K562 (cell line): ENCODE data around the gene DPAGT1. TPM values are rescaled to one million over a fixed set of nuclear protein-coding genes. Genes with fewer than 3 reads are reported as not detected.

Source experiments
- ATAC-seq: fragments of 200-7000 bp; cut with Tn5 transposase; 3 replicates; pipeline ENCODE4 v1.9.1; 2020; ENCODE audit warnings: moderate library complexity
- BruUV-seq: library from RNA; stranded (reverse); fragments of 400-500 nt; replicated peaks from 2 replicates; lab custom pipeline; 2021; lab: Mats Ljungman, UMichigan
- CTCF ChIA-PET: fragments of 300-600 bp; formaldehyde crosslinking; extraction: SDS; loops from one replicate; lab custom pipeline; 2021; ENCODE audit warnings: low intra/inter-chr PET ratio; lab: Yijun Ruan, JAX
- POLR2A ChIA-PET: fragments of 300-600, 350-650 bp; sonication (Branson Sonifier 250); formaldehyde crosslinking; extraction: SDS; loops from one replicate; lab custom pipeline; 2021; ENCODE audit warnings: antibody characterized with exemption, inconsistent platforms; lab: Yijun Ruan, JAX
- DNase-seq, 4 experiments: peaks; one replicate each; pipeline versions ENCODE4 v3.0.0 to v3.0.0-alpha.2; 2011 to 2018; ENCODE audit warnings: low spot score in 3 of 4, mixed read lengths in 3 of 4; ENCODE audit errors: extremely low read depth in 1 of 4
- FAIRE-seq: peaks from 2 replicates; lab custom pipeline; 2011; peaks lifted over from hg19 to GRCh38; lab: Jason Lieb, UNC
- H2AFZ ChIP-seq: 2 replicates; pipeline ENCODE4 v1.6.0; 2011; ENCODE audit warnings: low read depth, low read length, control low read depth, inconsistent platforms
- H3K27ac ChIP-seq: fragments of 200-600 bp; 3 replicates; pipeline ENCODE4 v1.8.0; 2011; ENCODE audit warnings: low read depth, mild to moderate bottlenecking, control low read depth, inconsistent platforms, low read length, moderate library complexity, mixed read lengths; ENCODE audit errors: extremely low read depth
- H3K27me3 ChIP-seq, 2 experiments: fragments of 300-600 bp in 1 of 2; 2 replicates in 1 of 2; 3 replicates in 1 of 2; pipeline versions ENCODE4 v1.6.0 to v1.8.0; 2011; ENCODE audit warnings: inconsistent platforms in 2 of 2, low read length in 2 of 2, mild to moderate bottlenecking in 1 of 2, mixed read lengths in 1 of 2, moderate library complexity in 1 of 2; ENCODE audit not compliant: control insufficient read depth in 2 of 2, insufficient read depth in 2 of 2
- H3K36me3 ChIP-seq: fragments of 300-600 bp; 3 replicates; pipeline ENCODE4 v1.8.0; 2011; ENCODE audit warnings: mild to moderate bottlenecking, low read length, inconsistent platforms; ENCODE audit not compliant: control insufficient read depth, insufficient read depth
- H3K4me1 ChIP-seq, 2 experiments: fragments of 200-600 bp in 1 of 2; replicated peaks in 1 of 2; 2 replicates in 1 of 2; 3 replicates in 1 of 2; pipeline versions ENCODE4 v1.5.1 to v1.8.0; 2011; ENCODE audit warnings: inconsistent platforms in 2 of 2, low read length in 2 of 2, mild to moderate bottlenecking in 1 of 2, mixed read lengths in 1 of 2, moderate library complexity in 1 of 2; ENCODE audit not compliant: control insufficient read depth in 2 of 2, insufficient read depth in 2 of 2
- H3K4me2 ChIP-seq: 2 replicates; pipeline ENCODE4 v1.6.1; 2011; ENCODE audit warnings: low read length, control low read depth, inconsistent platforms, mixed read lengths; ENCODE audit not compliant: insufficient read depth
- H3K4me3 ChIP-seq: fragments of 200-600 bp; sonication (generic), shearing (Covaris generic); 2 replicates; pipeline ENCODE4 v1.5.1; 2016; ENCODE audit warnings: control low read depth, inconsistent platforms
- H3K79me2 ChIP-seq: fragments of 200-600 bp; 3 replicates; pipeline ENCODE4 v1.8.0; 2011; ENCODE audit warnings: low read length, inconsistent platforms; ENCODE audit not compliant: control insufficient read depth, insufficient read depth
- H3K9ac ChIP-seq, 2 experiments: 2 replicates each; pipeline versions ENCODE4 v1.6.0 to v1.6.1; 2011; ENCODE audit warnings: low read depth in 2 of 2, low read length in 2 of 2, control low read depth in 1 of 2, inconsistent platforms in 1 of 2, mild to moderate bottlenecking in 1 of 2, mixed read lengths in 1 of 2; ENCODE audit not compliant: insufficient read depth in 1 of 2
- H3K9me1 ChIP-seq: one replicate; pipeline ENCODE4 v1.6.0; 2011; ENCODE audit warnings: inconsistent platforms, mild to moderate bottlenecking, low read length, moderate library complexity; ENCODE audit not compliant: control insufficient read depth, insufficient read depth
- H3K9me3 ChIP-seq: replicated peaks from 2 replicates; pipeline ENCODE4 v1.5.1; 2011; ENCODE audit warnings: low read depth, low read length, inconsistent platforms; ENCODE audit not compliant: control insufficient read depth, insufficient read depth
- H4K20me1 ChIP-seq: replicated peaks from 2 replicates; pipeline ENCODE4 v1.6.1; 2011; ENCODE audit warnings: low read length, inconsistent platforms, mixed read lengths; ENCODE audit not compliant: control insufficient read depth, insufficient read depth
- ZNF584 ChIP-seq: fragments of 200-800 bp; sonication (Bioruptor generic); IDR thresholded peaks from 2 replicates; pipeline ENCODE4 v1.6.1; 2016; ENCODE audit warnings: low read depth, mild to moderate bottlenecking, missing genetic modification characterization, missing compliant biosample characterization
- WGBS: fragments of 100-300 bp; shearing (Covaris generic); methylation state at CpG from one replicate; pipeline ENCODE4 v1.1.6; 2016; ENCODE audit warnings: low coverage, mixed read lengths; ENCODE audit not compliant: insufficient coverage; ENCODE audit errors: missing lambda C conversion rate; 5-methylcytosine and 5-hydroxymethylcytosine counted together
- in situ Hi-C: fragments of 300-500 bp; cut with MboI; formaldehyde crosslinking; loops from 4 replicates; pipeline ENCODE4 v1.15.0; 2018; ENCODE audit warnings: inconsistent platforms, mixed read lengths
- intact Hi-C: fragments of 100-400 bp; cut with micrococcal nuclease; formaldehyde crosslinking; loops from 2 replicates; pipeline ENCODE4 v1.14.2; 2022
- polyA plus RNA-seq, 8 experiments: library from polyadenylated mRNA; depleted of rRNA in 4 of 8; stranded (reverse) in 5 of 8; unstranded in 3 of 8; fragments of >200 nt; fragmentation: Nextera tagmentation in 2 of 8; fragmentation: Illumina TruSeq in 1 of 8; extraction: Ambion mirVana in 2 of 8; extraction: Trizol in 1 of 8; gene quantifications; 2 replicates each; pipeline versions ENCODE4 v1.2.1 to v1.2.3, GENCODE V29; 2011 to 2014; ENCODE audit warnings: inconsistent platforms in 1 of 8, missing spikeins in 1 of 8
- total RNA-seq, 7 experiments: library from RNA; depleted of rRNA in 6 of 7; stranded (reverse); fragments of >200 nt in 6 of 7; fragmentation: Illumina TruSeq in 2 of 7; extraction: Trizol in 2 of 7; gene quantifications; 2 replicates each; pipeline versions ENCODE4 v1.2.1 to v1.2.3, GENCODE V29; 2011 to 2021; ENCODE audit warnings: low replicate concordance in 1 of 7
- TF ChIP-seq, protein P1 (sequence below): fragments of 200-800 bp; sonication (Bioruptor generic); IDR thresholded peaks from 2 replicates; pipeline ENCODE4 v1.6.1; 2017; ENCODE audit warnings: missing genetic modification characterization, missing compliant biosample characterization
- TF ChIP-seq, protein P2 (sequence below): sonication (generic); formaldehyde crosslinking; IDR thresholded peaks from 2 replicates; pipeline ENCODE4 v1.8.1; 2023; ENCODE audit warnings: mild to moderate bottlenecking, missing genetic modification reagents
- TF ChIP-seq, protein P3 (sequence below): fragments of 450-650 bp; IDR thresholded peaks from 2 replicates; pipeline ENCODE4 v1.6.1; 2016; ENCODE audit warnings: borderline replicate concordance

The DPAGT1 gene
- total and polyA plus RNA-seq, 9 of the 15 experiments (the other 6 are each of a cell fraction or from before 2014, with no cell fraction given): 29.9 to 135 (median 85.0) TPM

GRCh38 chr11:119149786-119150275 is 48.2 kb upstream of the DPAGT1 start:
- POLR2A ChIA-PET: interaction anchor here (0.6 to 1.0 kb wide), 2 partner anchors 19 to 29 kb away, joined by 3 to 4 read pairs; partner anchors contain the start of gene HINFP
- in situ Hi-C loops: no loop called here
- BruUV-seq: no TSS peak
- TF ChIP-seq, protein P1, sequence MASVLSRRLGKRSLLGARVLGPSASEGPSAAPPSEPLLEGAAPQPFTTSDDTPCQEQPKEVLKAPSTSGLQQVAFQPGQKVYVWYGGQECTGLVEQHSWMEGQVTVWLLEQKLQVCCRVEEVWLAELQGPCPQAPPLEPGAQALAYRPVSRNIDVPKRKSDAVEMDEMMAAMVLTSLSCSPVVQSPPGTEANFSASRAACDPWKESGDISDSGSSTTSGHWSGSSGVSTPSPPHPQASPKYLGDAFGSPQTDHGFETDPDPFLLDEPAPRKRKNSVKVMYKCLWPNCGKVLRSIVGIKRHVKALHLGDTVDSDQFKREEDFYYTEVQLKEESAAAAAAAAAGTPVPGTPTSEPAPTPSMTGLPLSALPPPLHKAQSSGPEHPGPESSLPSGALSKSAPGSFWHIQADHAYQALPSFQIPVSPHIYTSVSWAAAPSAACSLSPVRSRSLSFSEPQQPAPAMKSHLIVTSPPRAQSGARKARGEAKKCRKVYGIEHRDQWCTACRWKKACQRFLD (CRISPR knock-in tag): no peak
- TF ChIP-seq, protein P2, sequence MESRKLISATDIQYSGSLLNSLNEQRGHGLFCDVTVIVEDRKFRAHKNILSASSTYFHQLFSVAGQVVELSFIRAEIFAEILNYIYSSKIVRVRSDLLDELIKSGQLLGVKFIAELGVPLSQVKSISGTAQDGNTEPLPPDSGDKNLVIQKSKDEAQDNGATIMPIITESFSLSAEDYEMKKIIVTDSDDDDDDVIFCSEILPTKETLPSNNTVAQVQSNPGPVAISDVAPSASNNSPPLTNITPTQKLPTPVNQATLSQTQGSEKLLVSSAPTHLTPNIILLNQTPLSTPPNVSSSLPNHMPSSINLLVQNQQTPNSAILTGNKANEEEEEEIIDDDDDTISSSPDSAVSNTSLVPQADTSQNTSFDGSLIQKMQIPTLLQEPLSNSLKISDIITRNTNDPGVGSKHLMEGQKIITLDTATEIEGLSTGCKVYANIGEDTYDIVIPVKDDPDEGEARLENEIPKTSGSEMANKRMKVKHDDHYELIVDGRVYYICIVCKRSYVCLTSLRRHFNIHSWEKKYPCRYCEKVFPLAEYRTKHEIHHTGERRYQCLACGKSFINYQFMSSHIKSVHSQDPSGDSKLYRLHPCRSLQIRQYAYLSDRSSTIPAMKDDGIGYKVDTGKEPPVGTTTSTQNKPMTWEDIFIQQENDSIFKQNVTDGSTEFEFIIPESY: peak; percentile 25; the same call in 1 of the 2 replicates
- TF ChIP-seq, protein P3, sequence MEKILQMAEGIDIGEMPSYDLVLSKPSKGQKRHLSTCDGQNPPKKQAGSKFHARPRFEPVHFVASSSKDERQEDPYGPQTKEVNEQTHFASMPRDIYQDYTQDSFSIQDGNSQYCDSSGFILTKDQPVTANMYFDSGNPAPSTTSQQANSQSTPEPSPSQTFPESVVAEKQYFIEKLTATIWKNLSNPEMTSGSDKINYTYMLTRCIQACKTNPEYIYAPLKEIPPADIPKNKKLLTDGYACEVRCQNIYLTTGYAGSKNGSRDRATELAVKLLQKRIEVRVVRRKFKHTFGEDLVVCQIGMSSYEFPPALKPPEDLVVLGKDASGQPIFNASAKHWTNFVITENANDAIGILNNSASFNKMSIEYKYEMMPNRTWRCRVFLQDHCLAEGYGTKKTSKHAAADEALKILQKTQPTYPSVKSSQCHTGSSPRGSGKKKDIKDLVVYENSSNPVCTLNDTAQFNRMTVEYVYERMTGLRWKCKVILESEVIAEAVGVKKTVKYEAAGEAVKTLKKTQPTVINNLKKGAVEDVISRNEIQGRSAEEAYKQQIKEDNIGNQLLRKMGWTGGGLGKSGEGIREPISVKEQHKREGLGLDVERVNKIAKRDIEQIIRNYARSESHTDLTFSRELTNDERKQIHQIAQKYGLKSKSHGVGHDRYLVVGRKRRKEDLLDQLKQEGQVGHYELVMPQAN: no peak
- TF ChIP-seq ZNF584 (CRISPR knock-in tag): no peak
- TF ChIP-seq, all 486 proteins: peak for 1
- peaks cover 11 to 29% of the 10 kb centered on the region in 2 experiments; a peak in 4 of 5 replicates for H3K4me1 ChIP-seq
- peak overlapping the region in 1 of 2 experiments; percentile 86; a peak in 2 of 4 replicates for H3K9ac ChIP-seq
- no peaks in the 10 kb centered on the region for H3K9me1 ChIP-seq
- peak overlapping the region; percentile 62; the same call in 1 of the 2 replicates for H3K4me2 ChIP-seq
- no peaks in the 10 kb centered on the region for H3K36me3 ChIP-seq
- no peaks in the 10 kb centered on the region for H3K9me3 ChIP-seq
- FAIRE-seq (no peak), DNase-seq (no peak), ATAC-seq (no peak)
- intact Hi-C loops: no loop called here
- H3K27ac ChIP-seq: no peak overlapping the region
- H4K20me1 ChIP-seq: no peaks in the 10 kb centered on the region; the same call in 1 of the 2 replicates
- H2AFZ ChIP-seq: peak overlapping the region; percentile 69; the same call in 1 of the 2 replicates
- peaks cover 4 to 16% of the 10 kb centered on the region in 2 experiments; a peak in 3 of 5 replicates for H3K27me3 ChIP-seq
- CTCF ChIA-PET: no interaction called here
- H3K4me3 ChIP-seq: no peak overlapping the region; the same call in 1 of the 2 replicates
- H3K79me2 ChIP-seq: no peaks in the 10 kb centered on the region
- 12% methylated on average over 5 of the region's 33 CpGs for WGBS
